ENCODE measurements around the gene FANCE. TPM values are rescaled to one million over a fixed set of nuclear protein-coding genes. Genes with fewer than 3 reads are reported as not detected.

Gene FANCE
- 8.1 and 18.0 TPM in 2 replicates for total RNA-seq

GRCh38 chr6:35452183-35453090, at the start of gene FANCE:
Gene FANCE (plus strand): TSS chr6:35452338. CDS start chr6:35452546, 208 bp downstream.

GRCh38 chr6:35468181-35468979, 16.2 kb downstream of the FANCE start, which contains the start of gene RPL10A:
Gene RPL10A (plus strand): TSS chr6:35468401. CDS start chr6:35468435, 34 bp downstream.

GRCh38 chr6:35496841-35497570, 44.9 kb downstream of the FANCE start, which contains the start of gene TEAD3:
Gene TEAD3 (minus strand): TSS chr6:35497079.

GRCh38 chr6:35512740-35513139, 60.6 kb downstream of the FANCE start, which contains the start of gene TULP1:
Gene TULP1 (minus strand): TSS chr6:35512896. CDS start chr6:35512858, 38 bp downstream.

Small RNA genes lying within 50 kb of the gene (small RNA-seq; reads per million reads assigned to genes)
- 0.22 reads per million for gene MIR7111

Other genes with a start within 250 kb of the FANCE start
- 3.3 and 26.2 TPM in 2 replicates for gene SCUBE3, start 238.4 kb upstream of the FANCE start, total RNA-seq
- 18.0 and 20.7 TPM in 2 replicates for gene ZNF76, start 192.6 kb upstream of the FANCE start, total RNA-seq
- 0.37 and 0.39 TPM in 2 replicates for gene DEF6, start 154.5 kb upstream of the FANCE start, total RNA-seq
- 5.1 and 12.5 TPM in 2 replicates for gene PPARD, start 109.8 kb upstream of the FANCE start, total RNA-seq
- gene RPL10A, start 16.1 kb downstream of the FANCE start, total RNA-seq, result 1,425 and 2,963 TPM in 2 replicates
- 9.2 and 12.1 TPM in 2 replicates for gene TEAD3, start 44.7 kb downstream of the FANCE start, total RNA-seq
- gene TULP1, start 60.6 kb downstream of the FANCE start, total RNA-seq, result not detected in 2 replicates
- gene FKBP5, start 236.6 kb downstream of the FANCE start, total RNA-seq, result 44.0 and 48.1 TPM in 2 replicates